IMR-90 (cell line): ENCODE measurements around the gene SATB2. TPM values are rescaled to one million over a fixed set of nuclear protein-coding genes. Genes with fewer than 3 reads are reported as not detected.

ENCODE experiments used
- ATAC-seq: fragments of 200-7000 bp; cut with Tn5 transposase; 2 replicates; pipeline ENCODE4 v1.9.1; 2020; ENCODE audit warnings: low read depth, mild to moderate bottlenecking, moderate library complexity
- BruUV-seq: library from RNA; stranded (reverse); fragments of 400-500 nt; replicated peaks from 2 replicates; lab custom pipeline; 2021; lab: Mats Ljungman, UMichigan
- CTCF ChIA-PET: fragments of 300-600 bp; formaldehyde crosslinking; extraction: SDS; loops from one replicate; lab custom pipeline; 2021; ENCODE audit warnings: antibody characterized with exemption; lab: Yijun Ruan, JAX
- POLR2A ChIA-PET: fragments of 300-600 bp; sonication (Branson Sonifier 250); formaldehyde crosslinking; loops from one replicate; lab custom pipeline; 2022; ENCODE audit warnings: antibody characterized with exemption; ENCODE audit not compliant: unreplicated experiment; lab: Charles Lee
- DNase-seq: peaks from one replicate; pipeline ENCODE4 v3.0.0; 2013
- H2AFZ ChIP-seq: replicated peaks from 2 replicates; pipeline ENCODE3; 2013; ENCODE audit warnings: low read length, mild to moderate bottlenecking; ENCODE audit not compliant: poor library complexity
- H2AK5ac ChIP-seq: 2 replicates; pipeline ENCODE4 v1.6.1; 2013; ENCODE audit warnings: low read depth, low read length, inconsistent platforms
- H2AK9ac ChIP-seq: replicated peaks from 2 replicates; pipeline ENCODE3; 2013; ENCODE audit warnings: mild to moderate bottlenecking, low read depth, low read length, moderate library complexity; ENCODE audit not compliant: poor library complexity
- H2BK120ac ChIP-seq: 2 replicates; pipeline ENCODE4 v1.6.1; 2013; ENCODE audit warnings: low read depth, low read length, inconsistent platforms
- H2BK15ac ChIP-seq: 3 replicates; pipeline ENCODE4 v1.6.1; 2013; ENCODE audit warnings: low read depth, low read length, inconsistent platforms
- H2BK20ac ChIP-seq: 2 replicates; pipeline ENCODE4 v1.6.1; 2013; ENCODE audit warnings: low read depth, mild to moderate bottlenecking, inconsistent platforms, low read length, moderate library complexity
- H2BK5ac ChIP-seq: 2 replicates; pipeline ENCODE4 v1.6.1; 2013; ENCODE audit warnings: mild to moderate bottlenecking, low read depth, low read length, inconsistent platforms; ENCODE audit not compliant: poor library complexity, severe bottlenecking
- H3K14ac ChIP-seq: replicated peaks from 2 replicates; pipeline ENCODE4 v1.6.1; 2013; ENCODE audit warnings: low read depth, low read length, inconsistent platforms
- H3K18ac ChIP-seq: 2 replicates; pipeline ENCODE4 v1.6.1; 2013; ENCODE audit warnings: low read depth, low read length, control low read depth
- H3K23ac ChIP-seq: 2 replicates; pipeline ENCODE4 v1.6.1; 2013; ENCODE audit warnings: low read depth, low read length, inconsistent platforms
- H3K27ac ChIP-seq: 2 replicates; pipeline ENCODE4 v1.5.1; 2013; ENCODE audit warnings: mild to moderate bottlenecking, control low read depth, low read length; ENCODE audit not compliant: insufficient read depth
- H3K27me3 ChIP-seq: 2 replicates; pipeline ENCODE4 v1.6.1; 2013; ENCODE audit warnings: low read length; ENCODE audit not compliant: control insufficient read depth, insufficient read depth
- H3K36me3 ChIP-seq: 2 replicates; pipeline ENCODE4 v1.6.1; 2013; ENCODE audit warnings: low read length, mixed read lengths; ENCODE audit not compliant: control insufficient read depth, insufficient read depth
- H3K4ac ChIP-seq: 2 replicates; pipeline ENCODE4 v1.6.1; 2013; ENCODE audit warnings: low read depth, low read length, inconsistent platforms
- H3K4me1 ChIP-seq: 2 replicates; pipeline ENCODE4 v1.6.1; 2013; ENCODE audit warnings: low read length, mixed read lengths; ENCODE audit not compliant: control insufficient read depth, insufficient read depth
- H3K4me2 ChIP-seq: 2 replicates; pipeline ENCODE4 v1.6.1; 2013; ENCODE audit warnings: low read depth, mild to moderate bottlenecking, control low read depth, low read length, moderate library complexity
- H3K4me3 ChIP-seq: 2 replicates; pipeline ENCODE4 v1.5.1; 2013; ENCODE audit warnings: low read depth, mild to moderate bottlenecking, control low read depth, low read length, moderate library complexity; ENCODE audit not compliant: insufficient read depth
- H3K56ac ChIP-seq: 2 replicates; pipeline ENCODE4 v1.6.1; 2013; ENCODE audit warnings: low read length, inconsistent platforms; ENCODE audit not compliant: insufficient read depth; ENCODE audit errors: extremely low read depth
- H3K79me1 ChIP-seq, 2 experiments: 2 replicates each; pipeline ENCODE4 v1.6.1; 2013; ENCODE audit warnings: low read length in 2 of 2, inconsistent platforms in 1 of 2, low read depth in 1 of 2
- H3K9ac ChIP-seq: 2 replicates; pipeline ENCODE4 v1.6.1; 2013; ENCODE audit warnings: low read depth, low read length, control low read depth
- H3K9me1 ChIP-seq: 2 replicates; pipeline ENCODE4 v1.6.1; 2013; ENCODE audit warnings: low read length, inconsistent platforms; ENCODE audit not compliant: insufficient read depth
- H3K9me3 ChIP-seq: 2 replicates; pipeline ENCODE4 v1.6.1; 2013; ENCODE audit warnings: low read length; ENCODE audit not compliant: control insufficient read depth, insufficient read depth
- H4K20me1 ChIP-seq: 2 replicates; pipeline ENCODE4 v1.6.1; 2013; ENCODE audit warnings: low read length, inconsistent platforms; ENCODE audit not compliant: insufficient read depth
- H4K5ac ChIP-seq: 2 replicates; pipeline ENCODE4 v1.6.1; 2013; ENCODE audit warnings: mild to moderate bottlenecking, low read depth, low read length, control low read depth
- H4K8ac ChIP-seq, 2 experiments: 2 replicates each; pipeline ENCODE4 v1.6.1; 2013; ENCODE audit warnings: low read depth in 2 of 2, low read length in 2 of 2, control low read depth in 1 of 2, inconsistent platforms in 1 of 2
- H4K91ac ChIP-seq: 2 replicates; pipeline ENCODE4 v1.6.1; 2013; ENCODE audit warnings: low read depth, low read length, inconsistent platforms; ENCODE audit not compliant: insufficient read depth
- BHLHE40 ChIP-seq: fragments of 150-350 bp; IDR thresholded peaks from 2 replicates; pipeline ENCODE4 v1.6.1; 2016; ENCODE audit warnings: mild to moderate bottlenecking, low read depth, low read length
- CEBPB ChIP-seq: IDR thresholded peaks from 2 replicates; pipeline ENCODE4 v1.6.1; 2012; ENCODE audit warnings: low read depth, low read length, improper control_type of control experiment
- CHD1 ChIP-seq: IDR thresholded peaks from 2 replicates; pipeline ENCODE4 v1.6.1; 2012; ENCODE audit warnings: low read depth, low read length, improper control_type of control experiment
- CTCF ChIP-seq: conservative IDR thresholded peaks from 2 replicates; pipeline ENCODE4 v1.5.1; 2012; ENCODE audit warnings: mild to moderate bottlenecking, low read depth, low read length, improper control_type of control experiment
- ELK1 ChIP-seq: fragments of 150-350 bp; IDR thresholded peaks from 2 replicates; pipeline ENCODE4 v1.6.1; 2016; ENCODE audit warnings: low read depth, mild to moderate bottlenecking, low read length, moderate library complexity, borderline replicate concordance
- FOS ChIP-seq: fragments of 150-350 bp; IDR thresholded peaks from 2 replicates; pipeline ENCODE4 v1.6.1; 2016; ENCODE audit warnings: low read depth, low read length
- MAFK ChIP-seq: IDR thresholded peaks from 2 replicates; pipeline ENCODE4 v1.6.1; 2012; ENCODE audit warnings: low read depth, low read length, improper control_type of control experiment
- MAZ ChIP-seq: IDR thresholded peaks from 2 replicates; pipeline ENCODE4 v1.6.1; 2012; ENCODE audit warnings: low read depth, mild to moderate bottlenecking, low read length, improper control_type of control experiment, moderate library complexity, borderline replicate concordance
- MXI1 ChIP-seq: IDR thresholded peaks from 2 replicates; pipeline ENCODE4 v1.6.1; 2012; ENCODE audit warnings: low read depth, mild to moderate bottlenecking, low read length, moderate library complexity, borderline replicate concordance
- NFE2L2 ChIP-seq: fragments of 150-350 bp; IDR thresholded peaks from 2 replicates; pipeline ENCODE4 v1.6.1; 2016; ENCODE audit warnings: low read depth, mild to moderate bottlenecking, low read length
- POLR2A ChIP-seq: IDR thresholded peaks from 2 replicates; pipeline ENCODE4 v1.6.1; 2012; ENCODE audit warnings: mild to moderate bottlenecking, low read depth, low read length
- RAD21 ChIP-seq: IDR thresholded peaks from 2 replicates; pipeline ENCODE4 v1.6.1; 2012; ENCODE audit warnings: low read length, improper control_type of control experiment
- RCOR1 ChIP-seq: IDR thresholded peaks from 2 replicates; pipeline ENCODE4 v1.6.1; 2012; ENCODE audit warnings: mild to moderate bottlenecking, low read length, improper control_type of control experiment; ENCODE audit not compliant: insufficient replicate concordance
- RFX5 ChIP-seq: IDR thresholded peaks from 2 replicates; pipeline ENCODE4 v1.8.0; 2012; ENCODE audit warnings: low read depth, mild to moderate bottlenecking, low read length, moderate library complexity
- SMC3 ChIP-seq: fragments of 150-350 bp; IDR thresholded peaks from 2 replicates; pipeline ENCODE4 v1.6.1; 2016; ENCODE audit warnings: low read depth, mild to moderate bottlenecking, antibody characterized with exemption, low read length, moderate library complexity
- USF2 ChIP-seq: fragments of 150-350 bp; IDR thresholded peaks from 2 replicates; pipeline ENCODE4 v1.6.1; 2017; ENCODE audit warnings: mild to moderate bottlenecking, antibody characterized with exemption, low read length, low read depth
- WGBS, 2 experiments: methylation state at CpG; one replicate each; pipeline versions ENCODE4 v1.1.5 to v1.1.7; 2013; ENCODE audit warnings: missing lambda C conversion rate in 2 of 2; ENCODE audit not compliant: insufficient read length in 1 of 2; ENCODE audit errors: extremely low coverage in 2 of 2; 5-methylcytosine and 5-hydroxymethylcytosine counted together
- dilution Hi-C: fragments of 300-500 bp; cut with HindIII; formaldehyde crosslinking; loops from one replicate; pipeline ENCODE4 v1.14.3; 2018; ENCODE audit warnings: low sequenced_read_pairs; ENCODE audit not compliant: unreplicated experiment
- in situ Hi-C: fragments of 300-500 bp; cut with MboI; formaldehyde crosslinking; loops from 3 replicates; pipeline ENCODE4 v1.14.3; 2019; ENCODE audit warnings: low sequenced_read_pairs, inconsistent platforms, mixed read lengths
- intact Hi-C: fragments of 100-400 bp; cut with micrococcal nuclease; formaldehyde crosslinking; loops from 2 replicates; pipeline ENCODE4 v1.10.0; 2022
- polyA plus RNA-seq, 3 experiments: library from polyadenylated mRNA; depleted of rRNA; stranded (reverse); fragments of >200 nt; gene quantifications; 2 replicates each; pipeline ENCODE4 v1.2.3, GENCODE V29; 2012; ENCODE audit warnings: low replicate concordance in 1 of 3
- total RNA-seq: library from RNA; depleted of rRNA; stranded (reverse); fragments of >200 nt; gene quantifications from 2 replicates; pipeline ENCODE4 v1.2.3, GENCODE V29; 2012

The SATB2 gene
- total and polyA plus RNA-seq, 2 of the 4 experiments (the other 2 are of a cell fraction): 6.2 to 8.4 TPM

- H2AK5ac ChIP-seq: no peak overlapping the region
- H3K56ac ChIP-seq: no peak overlapping the region
- no CpG with 5 or more reads among the region's 5 CpGs for WGBS, 2 experiments
- no peak overlapping the region for H2AK9ac ChIP-seq
- no peaks in the 10 kb centered on the region; the same call in 1 of the 2 replicates for H4K20me1 ChIP-seq
- no peak overlapping the region for H3K23ac ChIP-seq
- no peaks in the 10 kb centered on the region for H3K4me1 ChIP-seq
- dilution Hi-C loops: no loop called here
- H3K9me1 ChIP-seq: no peaks in the 10 kb centered on the region
- no peak overlapping the region for H4K8ac ChIP-seq
- no peak overlapping the region for H3K14ac ChIP-seq
- no peak overlapping the region for H3K4ac ChIP-seq
- no peak for ATAC-seq
- BruUV-seq: no TSS peak
- intact Hi-C loops: no loop called here
- no peak overlapping the region for H3K27ac ChIP-seq
- no peak overlapping the region for H2BK15ac ChIP-seq
- no peak overlapping the region for H3K4me3 ChIP-seq
- no peak overlapping the region for H2BK5ac ChIP-seq
- H2AFZ ChIP-seq: no peak overlapping the region
- no peak overlapping the region for H2BK120ac ChIP-seq
- H4K5ac ChIP-seq: no peak overlapping the region
- H3K36me3 ChIP-seq: no peaks in the 10 kb centered on the region
- CTCF ChIA-PET: no interaction called here
- no peak overlapping the region for H3K18ac ChIP-seq
- no peak for TF ChIP-seq ELK1
- no peak for TF ChIP-seq BHLHE40
- TF ChIP-seq MAFK: no peak
- no peak for TF ChIP-seq RFX5
- TF ChIP-seq NFE2L2: no peak
- TF ChIP-seq POLR2A: no peak
- TF ChIP-seq USF2: no peak
- no peak for TF ChIP-seq RAD21
- TF ChIP-seq CHD1: no peak
- no peak for TF ChIP-seq SMC3
- no peak for TF ChIP-seq MXI1
- TF ChIP-seq RCOR1: no peak
- no peak for TF ChIP-seq FOS
- TF ChIP-seq CEBPB: no peak
- no peak for TF ChIP-seq MAZ
- no peak for TF ChIP-seq CTCF
- no peak overlapping the region for H3K9ac ChIP-seq
- no peak overlapping the region for H2BK20ac ChIP-seq
- H3K4me2 ChIP-seq: no peak overlapping the region
- no peak overlapping the region for H4K91ac ChIP-seq
- peaks cover 62% of the 10 kb centered on the region for H3K27me3 ChIP-seq
- in situ Hi-C loops: no loop called here
- no peaks in the 10 kb centered on the region for H3K9me3 ChIP-seq
- POLR2A ChIA-PET: no interaction called here
- H3K79me1 ChIP-seq: no peaks in the 10 kb centered on the region
- DNase-seq: no peak
Observed at GRCh38 chr2:199465390-199465789, 7.7 kb upstream of the SATB2 start.
